Urinary bladder (tissue), 4 donors: ENCODE results near the gene ZNF580. TPM values are rescaled to one million over a fixed set of nuclear protein-coding genes. Genes with fewer than 3 reads are reported as not detected.

ENCODE experiments used
- DNase-seq: peaks from one replicate; pipeline ENCODE4 v3.0.0-alpha.2; 2015; ENCODE audit errors: extremely low spot score
- H3K27ac ChIP-seq: one replicate; pipeline ENCODE4 v1.5.1; 2013; ENCODE audit warnings: low read depth, mild to moderate bottlenecking, moderate library complexity
- H3K36me3 ChIP-seq: one replicate; pipeline ENCODE4 v1.6.1; 2013; ENCODE audit warnings: mild to moderate bottlenecking, moderate library complexity; ENCODE audit not compliant: insufficient read depth
- H3K4me1 ChIP-seq: one replicate; pipeline ENCODE4 v1.6.1; 2013; ENCODE audit warnings: mild to moderate bottlenecking, moderate library complexity; ENCODE audit not compliant: insufficient read depth
- H3K4me3 ChIP-seq: one replicate; pipeline ENCODE4 v1.5.1; 2013; ENCODE audit warnings: low read depth, low read length
- WGBS: extraction: QIAGEN DNeasy Blood & Tissue Kit; methylation state at CpG from one replicate; pipeline ENCODE4 v1.1.7; 2013; 5-methylcytosine and 5-hydroxymethylcytosine counted together
- polyA plus RNA-seq: library from polyadenylated mRNA; stranded (reverse); fragments of 200-250 nt; gene quantifications from one replicate; pipeline ENCODE4 v1.2.3, GENCODE V29; 2013
- total RNA-seq: library from RNA; depleted of rRNA; stranded (reverse); fragments of >200 nt; gene quantifications from one replicate; pipeline ENCODE4 v1.2.3, GENCODE V29; 2014
- donor health status: healthy with polysubstance abuse.
- donor health status: healthy.

ZNF580 gene
- total and polyA plus RNA-seq, 2 donors: 4.1 to 49.0 TPM

GRCh38 chr19:55623561-55623960, 17.2 kb upstream of the ZNF580 start:
- DNase-seq: no peak
- WGBS: 35% methylated on average over 7 of the region's 7 CpGs
- Histone ChIP-seq H3K27ac (no peak overlapping the region), H3K4me3 (no peak overlapping the region), H3K4me1 (no peaks in the 10 kb centered on the region), H3K36me3 (no peaks in the 10 kb centered on the region)

GRCh38 chr19:55624109-55625003, 16.4 kb upstream of the ZNF580 start, which contains the start of gene ZNF784:
Gene ZNF784, minus strand, starts transcription at chr19:55624566. Its CDS starts 5 bp downstream, at chr19:55624561.
- H3K4me1 ChIP-seq: no peaks in the 10 kb centered on the region
- peak; percentile 83 for DNase-seq
- peak within 1 kb of the TSS; percentile 95 for H3K27ac ChIP-seq
- under 1% methylated on average over 56 of the region's 56 CpGs for WGBS
- no peaks in the 10 kb centered on the region for H3K36me3 ChIP-seq
- H3K4me3 ChIP-seq: peak within 1 kb of the TSS; percentile 49

GRCh38 chr19:55625004-55625326, 15.8 kb upstream of the ZNF580 start:
- H3K4me3 ChIP-seq: no peak overlapping the region
- H3K27ac ChIP-seq: no peak overlapping the region
- H3K36me3 ChIP-seq: no peaks in the 10 kb centered on the region
- 46% methylated on average over 11 of the region's 11 CpGs for WGBS
- no peak for DNase-seq
- no peaks in the 10 kb centered on the region for H3K4me1 ChIP-seq

- Histone ChIP-seq H3K4me3 (no peak overlapping the region), H3K27ac (no peak overlapping the region), H3K4me1 (no peaks in the 10 kb centered on the region), H3K36me3 (no peaks in the 10 kb centered on the region)
- no peak for DNase-seq
- WGBS: 89% methylated on average over 11 of the region's 11 CpGs
These were observed 14.5 kb upstream of the ZNF580 start for GRCh38 chr19:55626350-55626749.

GRCh38 chr19:55632463-55632834, 8.4 kb upstream of the ZNF580 start:
- WGBS: 18% methylated on average over 3 of the region's 3 CpGs
- Histone ChIP-seq H3K4me1 (peaks cover 5% of the 10 kb centered on the region), H3K36me3 (no peaks in the 10 kb centered on the region), H3K27ac (no peak overlapping the region), H3K4me3 (no peak overlapping the region)
- DNase-seq: peak; percentile 78

GRCh38 chr19:55633861-55634260, 6.9 kb upstream of the ZNF580 start:
- Histone ChIP-seq H3K27ac (no peak overlapping the region), H3K4me1 (peaks cover 5% of the 10 kb centered on the region), H3K4me3 (no peak overlapping the region), H3K36me3 (no peaks in the 10 kb centered on the region)
- no peak for DNase-seq
- WGBS: 71% methylated on average over 8 of the region's 8 CpGs

GRCh38 chr19:55635334-55635717, 5.5 kb upstream of the ZNF580 start:
- Histone ChIP-seq H3K4me3 (peak overlapping the region; percentile 89), H3K4me1 (peaks cover 5% of the 10 kb centered on the region), H3K27ac (peak overlapping the region; percentile 91), H3K36me3 (no peaks in the 10 kb centered on the region)
- no peak for DNase-seq
- WGBS: 10% methylated on average over 9 of the region's 9 CpGs

- Histone ChIP-seq H3K36me3 (no peaks in the 10 kb centered on the region), H3K27ac (no peak overlapping the region), H3K4me3 (peak overlapping the region; percentile 89), H3K4me1 (peaks cover 5% of the 10 kb centered on the region)
- DNase-seq: no peak
- WGBS: 71% methylated on average over 7 of the region's 7 CpGs
These were observed 4.9 kb upstream of the ZNF580 start for GRCh38 chr19:55635856-55636440.

GRCh38 chr19:55636723-55637122, 4.1 kb upstream of the ZNF580 start:
- H3K4me1 ChIP-seq: peaks cover 5% of the 10 kb centered on the region
- DNase-seq: no peak
- no peaks in the 10 kb centered on the region for H3K36me3 ChIP-seq
- 86% methylated on average over 4 of the region's 4 CpGs for WGBS
- no peak overlapping the region for H3K27ac ChIP-seq
- no peak overlapping the region for H3K4me3 ChIP-seq

GRCh38 chr19:55637534-55637933, 3.3 kb upstream of the ZNF580 start:
- Histone ChIP-seq H3K4me1 (peaks cover 5% of the 10 kb centered on the region), H3K27ac (no peak overlapping the region)
- no peak for DNase-seq

GRCh38 chr19:55638864-55639359, 1.9 kb upstream of the ZNF580 start:
- H3K4me1 ChIP-seq: peaks cover 5% of the 10 kb centered on the region
- no peaks in the 10 kb centered on the region for H3K36me3 ChIP-seq
- no peak for DNase-seq
- no peak overlapping the region for H3K4me3 ChIP-seq
- 83% methylated on average over 6 of the region's 6 CpGs for WGBS
- no peak overlapping the region for H3K27ac ChIP-seq

More at GRCh38 chr19:55637534-55637933, 3.3 kb upstream of the ZNF580 start:
- Histone ChIP-seq H3K36me3 (no peaks in the 10 kb centered on the region), H3K4me3 (no peak overlapping the region)
- 80% methylated on average over 11 of the region's 11 CpGs for WGBS

GRCh38 chr19:55640043-55640576, 692 bp upstream of the ZNF580 start:
- DNase-seq: no peak
- Histone ChIP-seq H3K36me3 (no peaks in the 10 kb centered on the region), H3K4me1 (peaks cover 7% of the 10 kb centered on the region), H3K27ac (no peak overlapping the region), H3K4me3 (peak overlapping the region; percentile 94)
- 13% methylated on average over 38 of the region's 38 CpGs for WGBS

GRCh38 chr19:55641426-55642152, 787 bp downstream of the ZNF580 start:
- peaks cover 2% of the 10 kb centered on the region for H3K4me1 ChIP-seq
- peak overlapping the region; percentile 87 for H3K27ac ChIP-seq
- no peak for DNase-seq
- no peaks in the 10 kb centered on the region for H3K36me3 ChIP-seq
- peak overlapping the region; percentile 94 for H3K4me3 ChIP-seq
- under 1% methylated on average over 25 of the region's 25 CpGs for WGBS
